ENCODE data around the gene CSGALNACT2.

CSGALNACT2 gene

GRCh38 chr10:43156590-43157341 is 18.5 kb downstream of the CSGALNACT2 start:
- in situ Hi-C loops (cut with MboI; ENCODE audit: low pct_unique_long_range_greater_than_20kb, low sequenced_read_pairs, unreplicated experiment): no loop called here
- no peak for TF ChIP-seq CTCF (IDR thresholded peaks at IDR 0.05; ENCODE audit: extremely low read depth, insufficient read depth, missing control alignments)

GRCh38 chr10:43158636-43159035 is 20.4 kb downstream of the CSGALNACT2 start:
- in situ Hi-C loops (cut with MboI; ENCODE audit: low pct_unique_long_range_greater_than_20kb, low sequenced_read_pairs, unreplicated experiment): no loop called here
- DNase-seq (ENCODE audit: low spot score): no peak
- TF ChIP-seq CTCF (IDR thresholded peaks at IDR 0.05; ENCODE audit: extremely low read depth, insufficient read depth, missing control alignments): no peak

More at GRCh38 chr10:43156590-43157341, 18.5 kb downstream of the CSGALNACT2 start:
- DNase-seq (ENCODE audit: low spot score): no peak

- DNase-seq (ENCODE audit: low spot score): no peak
- in situ Hi-C loops (cut with MboI; ENCODE audit: low pct_unique_long_range_greater_than_20kb, low sequenced_read_pairs, unreplicated experiment): no loop called here
- TF ChIP-seq CTCF (IDR thresholded peaks at IDR 0.05; ENCODE audit: extremely low read depth, insufficient read depth, missing control alignments): no peak
Measured at GRCh38 chr10:43160046-43160920, 22.0 kb downstream of the CSGALNACT2 start.

GRCh38 chr10:43160921-43161255 is 22.6 kb downstream of the CSGALNACT2 start:
- in situ Hi-C loops (cut with MboI; ENCODE audit: low pct_unique_long_range_greater_than_20kb, low sequenced_read_pairs, unreplicated experiment): no loop called here
- no peak for TF ChIP-seq CTCF (IDR thresholded peaks at IDR 0.05; ENCODE audit: extremely low read depth, insufficient read depth, missing control alignments)
- no peak for DNase-seq (ENCODE audit: low spot score)

GRCh38 chr10:43162604-43163003 is 24.4 kb downstream of the CSGALNACT2 start:
- in situ Hi-C loops (cut with MboI; ENCODE audit: low pct_unique_long_range_greater_than_20kb, low sequenced_read_pairs, unreplicated experiment): no loop called here
- DNase-seq (ENCODE audit: low spot score): no peak
- TF ChIP-seq CTCF (IDR thresholded peaks at IDR 0.05; ENCODE audit: extremely low read depth, insufficient read depth, missing control alignments): no peak

GRCh38 chr10:43166207-43166879 is 28.1 kb downstream of the CSGALNACT2 start:
- in situ Hi-C loops (cut with MboI; ENCODE audit: low pct_unique_long_range_greater_than_20kb, low sequenced_read_pairs, unreplicated experiment): no loop called here
- no peak for DNase-seq (ENCODE audit: low spot score)
- no peak for TF ChIP-seq CTCF (IDR thresholded peaks at IDR 0.05; ENCODE audit: extremely low read depth, insufficient read depth, missing control alignments)
